Endothelial cell (in vitro differentiated cells): Measurements from ENCODE around the gene OCIAD2. TPM values are rescaled to one million over a fixed set of nuclear protein-coding genes. Genes with fewer than 3 reads are reported as not detected.
A peak's percentile ranks its signal among the peaks of the same experiment; 100 is the strongest.

Experiments
- DNase-seq: peaks from one replicate; pipeline ENCODE4 v3.0.0; 2021; ENCODE audit warnings: low spot score
- H3K27ac Mint-ChIP-seq: one replicate; pipeline ENCODE4 v1.8.0; 2021; ENCODE audit warnings: mixed read lengths, inconsistent platforms; ENCODE audit not compliant: unreplicated experiment
- H3K27me3 Mint-ChIP-seq: one replicate; pipeline ENCODE4 v1.8.0; 2021; ENCODE audit warnings: mild to moderate bottlenecking, moderate library complexity, mixed read lengths, inconsistent platforms; ENCODE audit not compliant: unreplicated experiment
- H3K36me3 Mint-ChIP-seq: one replicate; pipeline ENCODE4 v1.8.0; 2021; ENCODE audit warnings: mild to moderate bottlenecking, low read depth, mixed read lengths, inconsistent platforms; ENCODE audit not compliant: unreplicated experiment
- H3K4me1 Mint-ChIP-seq: one replicate; pipeline ENCODE4 v1.8.0; 2021; ENCODE audit warnings: mild to moderate bottlenecking, mixed read lengths, inconsistent platforms; ENCODE audit not compliant: unreplicated experiment
- H3K4me3 Mint-ChIP-seq: one replicate; pipeline ENCODE4 v1.8.0; 2021; ENCODE audit warnings: mild to moderate bottlenecking, mixed read lengths, inconsistent platforms; ENCODE audit not compliant: unreplicated experiment
- H3K9me3 Mint-ChIP-seq: one replicate; pipeline ENCODE4 v1.8.0; 2021; ENCODE audit warnings: mixed read lengths, inconsistent platforms; ENCODE audit not compliant: unreplicated experiment
- CTCF ChIP-seq: fragments of 200-600 bp; sonication (generic); IDR thresholded peaks from one replicate; pipeline ENCODE4 v1.5.0; 2021; ENCODE audit warnings: antibody characterized with exemption; ENCODE audit not compliant: unreplicated experiment
- total RNA-seq: library from RNA; stranded (reverse); fragmentation: NEBNext Ultra II Directional; extraction: Animal tissue kit (Norgen Biotek cat#: 25700); gene quantifications from one replicate; pipeline ENCODE4 v1.2.1, GENCODE V29; 2021; ENCODE audit not compliant: unreplicated experiment

The OCIAD2 gene
- total RNA-seq, 1 donor from 2014 or later: 50.0 TPM

- Mint-ChIP-seq H3K4me1 (no peaks in the 10 kb centered on the region), H3K27ac (no peak overlapping the region), H3K27me3 (peaks cover 1% of the 10 kb centered on the region), H3K36me3 (no peaks in the 10 kb centered on the region), H3K9me3 (no peaks in the 10 kb centered on the region), H3K4me3 (no peak overlapping the region)
- TF ChIP-seq CTCF: no peak
- DNase-seq: no peak
These were observed 41.2 kb upstream of the OCIAD2 start for GRCh38 chr4:48947731-48948130.

- Mint-ChIP-seq H3K4me3 (no peak overlapping the region), H3K4me1 (no peaks in the 10 kb centered on the region), H3K27ac (no peak overlapping the region), H3K9me3 (no peaks in the 10 kb centered on the region), H3K36me3 (no peaks in the 10 kb centered on the region), H3K27me3 (peaks cover 1% of the 10 kb centered on the region)
- no peak for TF ChIP-seq CTCF
- no peak for DNase-seq
These were observed 39.4 kb upstream of the OCIAD2 start for GRCh38 chr4:48945981-48946380.

GRCh38 chr4:48944756-48945241 lies 38.2 kb upstream of the OCIAD2 start:
- DNase-seq: peak; percentile 12
- Mint-ChIP-seq H3K9me3 (no peaks in the 10 kb centered on the region), H3K36me3 (no peaks in the 10 kb centered on the region), H3K4me3 (no peak overlapping the region), H3K27ac (no peak overlapping the region), H3K27me3 (peaks cover 1% of the 10 kb centered on the region), H3K4me1 (no peaks in the 10 kb centered on the region)
- TF ChIP-seq CTCF: peak; percentile 75

GRCh38 chr4:48944252-48944651 lies 37.7 kb upstream of the OCIAD2 start:
- peaks cover 1% of the 10 kb centered on the region for H3K27me3 Mint-ChIP-seq
- TF ChIP-seq CTCF: no peak
- no peaks in the 10 kb centered on the region for H3K9me3 Mint-ChIP-seq
- no peak overlapping the region for H3K27ac Mint-ChIP-seq
- H3K4me1 Mint-ChIP-seq: no peaks in the 10 kb centered on the region
- no peak overlapping the region for H3K4me3 Mint-ChIP-seq
- no peaks in the 10 kb centered on the region for H3K36me3 Mint-ChIP-seq
- DNase-seq: no peak

- no peaks in the 10 kb centered on the region for H3K36me3 Mint-ChIP-seq
- H3K4me3 Mint-ChIP-seq: no peak overlapping the region
- no peak overlapping the region for H3K27ac Mint-ChIP-seq
- no peaks in the 10 kb centered on the region for H3K9me3 Mint-ChIP-seq
- no peak for TF ChIP-seq CTCF
- no peaks in the 10 kb centered on the region for H3K4me1 Mint-ChIP-seq
- DNase-seq: no peak
- H3K27me3 Mint-ChIP-seq: peaks cover 1% of the 10 kb centered on the region
These were observed 36.8 kb upstream of the OCIAD2 start for GRCh38 chr4:48943387-48943786.
